Gastrocnemius medialis (tissue), 4 donors: ENCODE measurements around the gene ITPKC.

Experiments
- CTCF ChIP-seq, 5 experiments: fragments of 450-650 bp in 3 of 5; fragments of 200-600 bp in 2 of 5; sonication (generic) in 2 of 5; IDR thresholded peaks in 4 of 5; conservative IDR thresholded peaks in 1 of 5; 1 replicate in 4 of 5; 2 replicates in 1 of 5; pipeline ENCODE4 v1.5.1; 2016 to 2019; ENCODE audit warnings: antibody characterized with exemption in 5 of 5, mild to moderate bottlenecking in 3 of 5, moderate library complexity in 3 of 5
- POLR2A ChIP-seq, 2 donors: fragments of 450-650 bp; IDR thresholded peaks; one replicate each; pipeline ENCODE4 v1.6.1; 2017; ENCODE audit warnings: antibody characterized with exemption in 2 of 2, mild to moderate bottlenecking in 2 of 2, moderate library complexity in 2 of 2

GRCh38 chr19:40747536-40747935, 30.6 kb downstream of the ITPKC start:
- no peak for TF ChIP-seq CTCF (IDR thresholded peaks at IDR 0.05 in 4 of 5, conservative IDR thresholded peaks at IDR 0.05 in 1 of 5)
- TF ChIP-seq POLR2A (IDR thresholded peaks at IDR 0.05), result no peak
